Epithelial cell of proximal tubule (primary cell): ENCODE data around the gene NSL1. TPM values are rescaled to one million over a fixed set of nuclear protein-coding genes. Genes with fewer than 3 reads are reported as not detected.

Source experiments
- DNase-seq: peaks from one replicate; pipeline ENCODE4 v3.0.0-alpha.2; 2011; ENCODE audit warnings: low read depth
- H3K4me3 ChIP-seq: 2 replicates; pipeline ENCODE4 v1.5.1; 2011; ENCODE audit warnings: low read depth, mild to moderate bottlenecking, low read length
- CTCF ChIP-seq: conservative IDR thresholded peaks from 2 replicates; pipeline ENCODE4 v1.5.1; 2012; ENCODE audit warnings: low read depth, mild to moderate bottlenecking, low read length
- total RNA-seq: library from RNA; depleted of rRNA; stranded (reverse); fragments of >200 nt; gene quantifications from 2 replicates; pipeline ENCODE4 v1.2.3, GENCODE V29; 2015

Gene NSL1
- total RNA-seq, 1 donor from 2014 or later, result 31.2 TPM

GRCh38 chr1:212699625-212700222 is 91.9 kb downstream of the NSL1 start, which contains the start of gene BATF3:
BATF3 (minus strand) TSS chr1:212699840; CDS start chr1:212699762, 78 bp downstream.
- DNase-seq, result no peak

GRCh38 chr1:212699104-212699624 is 92.4 kb downstream of the NSL1 start:
- peak; percentile 56 for TF ChIP-seq CTCF
- peak overlapping the region; percentile 53 for H3K4me3 ChIP-seq
- DNase-seq, result no peak

More at GRCh38 chr1:212699625-212700222, 91.9 kb downstream of the NSL1 start, which contains the start of gene BATF3:
- H3K4me3 ChIP-seq, result peak within 1 kb of the TSS; percentile 53
- TF ChIP-seq CTCF, result no peak

GRCh38 chr1:212698467-212699103 is 93.0 kb downstream of the NSL1 start:
- no peak for DNase-seq
- TF ChIP-seq CTCF, result no peak
- H3K4me3 ChIP-seq, result peak overlapping the region; percentile 53

- TF ChIP-seq CTCF, result no peak
- no peak overlapping the region for H3K4me3 ChIP-seq
- DNase-seq, result no peak
Measured at GRCh38 chr1:212696721-212697331, 94.8 kb downstream of the NSL1 start.

GRCh38 chr1:212692774-212693644 is 98.6 kb downstream of the NSL1 start:
- no peak for TF ChIP-seq CTCF
- no peak overlapping the region for H3K4me3 ChIP-seq
- no peak for DNase-seq

GRCh38 chr1:212691561-212692071 is 100.0 kb downstream of the NSL1 start:
- no peak overlapping the region for H3K4me3 ChIP-seq
- DNase-seq, result no peak
- no peak for TF ChIP-seq CTCF
